ENCODE data around the gene CA14. TPM values are rescaled to one million over a fixed set of nuclear protein-coding genes. Genes with fewer than 3 reads are reported as not detected.

The CA14 gene
- polyA plus RNA-seq, 1 of the 3 experiments (the other 2 are of a cell fraction) = 0.08 TPM

DNA sequence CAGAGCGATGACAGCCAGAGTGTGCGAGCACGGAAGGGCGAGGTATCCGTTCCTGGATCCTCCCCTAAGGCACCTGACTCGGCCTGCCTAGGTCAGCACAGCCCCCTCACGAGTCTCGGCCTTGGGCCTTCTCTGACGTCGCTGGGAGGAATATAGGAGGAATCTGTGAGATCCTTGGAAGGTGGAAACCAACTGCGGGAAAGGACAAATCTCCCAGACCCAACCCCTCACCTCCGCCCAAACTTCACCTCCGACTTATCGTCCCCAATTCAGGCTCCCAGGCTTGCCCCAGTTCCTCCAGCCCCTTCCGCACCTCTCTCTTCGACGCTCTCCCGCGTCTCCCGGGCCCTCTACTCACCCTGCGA, 10.7 kb downstream of the CA14 start:
- no peaks in the 10 kb centered on the region for H4K20me1 ChIP-seq (ENCODE audit: insufficient read depth)
- peaks cover 7 to 13% of the 10 kb centered on the region in 2 experiments; a peak in 2 of 4 replicates for H3K4me1 ChIP-seq (ENCODE audit: control insufficient read depth in 1 of 2, insufficient read depth in 2 of 2, low read depth in 1 of 2, low read length in 1 of 2)
- under 1% methylated on average over 21 of the region's 21 CpGs for WGBS (ENCODE audit: low lambda C conversion rate)
- H3K9me2 ChIP-seq = no peaks in the 10 kb centered on the region
- H3K27ac ChIP-seq (ENCODE audit: low read depth in 2 of 2, low read length in 1 of 2) = peak overlapping the region; percentile 70 to 75; a peak in 3 of 4 replicates
- H3K27me3 ChIP-seq (ENCODE audit: insufficient read depth) = no peaks in the 10 kb centered on the region
- CTCF ChIA-PET = interaction anchor here (1.4 to 1.6 kb wide), 3 partner anchors 11 to 13 kb away, joined by 6 to 20 read pairs (median 6); no protein-coding TSS in a partner anchor
- H3K9ac ChIP-seq = peak overlapping the region; percentile 92
- H3K36me3 ChIP-seq (replicated peaks in 1 of 2; ENCODE audit: control insufficient read depth in 1 of 2, insufficient read depth in 2 of 2, low read length in 1 of 2) = peaks cover 26 to 29% of the 10 kb centered on the region in 2 experiments
- TF ChIP-seq YY1 (IDR thresholded peaks at IDR 0.05; ENCODE audit: low read depth) = no peak
- TF ChIP-seq SIN3A (IDR thresholded peaks at IDR 0.05; ENCODE audit: borderline replicate concordance, low read depth, low read length) = no peak
- TF ChIP-seq TCF12 (IDR thresholded peaks at IDR 0.05) = no peak
- no peak for TF ChIP-seq RAD21 (IDR thresholded peaks at IDR 0.05; ENCODE audit: low read length)
- no peak for TF ChIP-seq MAX (IDR thresholded peaks at IDR 0.05; ENCODE audit: low read depth)
- TF ChIP-seq ELF1 (IDR thresholded peaks at IDR 0.05) = no peak
- no peak for TF ChIP-seq JUND (IDR thresholded peaks at IDR 0.05)
- TF ChIP-seq RCOR1 (IDR thresholded peaks at IDR 0.05; ENCODE audit: low read length) = no peak
- no peak for TF ChIP-seq GABPA (IDR thresholded peaks at IDR 0.05; ENCODE audit: low read depth)
- no peak for TF ChIP-seq CHD2 (IDR thresholded peaks at IDR 0.05; ENCODE audit: low read length, partially characterized antibody)
- TF ChIP-seq TEAD4 (IDR thresholded peaks at IDR 0.05; ENCODE audit: borderline replicate concordance, insufficient read depth) = no peak
- no peak for TF ChIP-seq USF1 (IDR thresholded peaks at IDR 0.05; ENCODE audit: borderline replicate concordance, low read depth)
- TF ChIP-seq MXI1 (IDR thresholded peaks at IDR 0.05; ENCODE audit: low read depth, low read length) = no peak
- no peak for TF ChIP-seq NFIC (IDR thresholded peaks at IDR 0.05; ENCODE audit: borderline replicate concordance)
- no peak for TF ChIP-seq NRF1 (IDR thresholded peaks at IDR 0.05; ENCODE audit: low read depth, low read length)
- no peak for TF ChIP-seq GATA2 (CRISPR knock-in tag; IDR thresholded peaks at IDR 0.05)
- no peak for TF ChIP-seq POLR2AphosphoS5 (IDR thresholded peaks at IDR 0.05; ENCODE audit: low read depth, low read length)
- no peak for TF ChIP-seq FOXM1 (IDR thresholded peaks at IDR 0.05; ENCODE audit: low read depth)
- TF ChIP-seq EP300 (IDR thresholded peaks at IDR 0.05; ENCODE audit: borderline replicate concordance in 1 of 2, low read depth in 1 of 2, low read length in 1 of 2) = no peak
- DNase-seq = peak; percentile 43
- H3K9me3 ChIP-seq = no peaks in the 10 kb centered on the region
- peak overlapping the region; percentile 90 to 93 for H3K4me3 ChIP-seq (ENCODE audit: low read depth in 2 of 2, low read length in 1 of 2)
- POLR2A ChIA-PET = interaction anchor here (0.6 to 1.3 kb wide), 4 partner anchors 9 to 29 kb away, joined by 3 to 9 read pairs (median 4); no protein-coding TSS in a partner anchor
- H2AFZ ChIP-seq (ENCODE audit: low read depth) = peak overlapping the region; percentile 91
- H3K4me2 ChIP-seq = peak overlapping the region; percentile 97
- peaks cover 4% of the 10 kb centered on the region for H3F3A ChIP-seq (replicated peaks; ENCODE audit: insufficient read depth)
- peaks cover 27% of the 10 kb centered on the region for H3K79me2 ChIP-seq (ENCODE audit: insufficient read depth)
